COLO668 (cell line): ENCODE data around the gene ZNF138.
"Not testable (repeated sequence)": the region's sequence is repeated elsewhere in the genome, so short reads cannot be mapped to it uniquely, and the experiment has no call there.

Experiments used
- DNase-seq: peaks from one replicate; lab custom pipeline; 2025; ENCODE audit not compliant: unreplicated experiment; lab: John Stamatoyannopoulos, UW

The ZNF138 gene

GRCh38 chr7:64794171-64794844, at the start of gene ZNF138:
TSS of gene ZNF138 (plus strand) at chr7:64794428. CDS start at chr7:64794569, 141 bp downstream.
- DNase-seq = peak; percentile 96

GRCh38 chr7:64744680-64745079, 49.5 kb upstream of the ZNF138 start:
- no peak for DNase-seq

GRCh38 chr7:64747802-64748201, 46.4 kb upstream of the ZNF138 start:
- no peak for DNase-seq

- no peak for DNase-seq
Observed at GRCh38 chr7:64753032-64753431, 41.2 kb upstream of the ZNF138 start.

GRCh38 chr7:64755865-64756264, 38.4 kb upstream of the ZNF138 start:
- DNase-seq = no peak

- DNase-seq = no peak
Observed at GRCh38 chr7:64758151-64758550, 36.1 kb upstream of the ZNF138 start.

GRCh38 chr7:64768824-64769223, 25.4 kb upstream of the ZNF138 start:
- no peak for DNase-seq

- DNase-seq = no peak
Observed at GRCh38 chr7:64774204-64774842, 19.9 kb upstream of the ZNF138 start.

- no peak for DNase-seq
Observed at GRCh38 chr7:64775289-64775688, 18.9 kb upstream of the ZNF138 start.

- not testable (repeated sequence) for DNase-seq
Observed at GRCh38 chr7:64784842-64785241, 9.4 kb upstream of the ZNF138 start.

- no peak for DNase-seq
Observed at GRCh38 chr7:64787295-64787694, 6.9 kb upstream of the ZNF138 start.

GRCh38 chr7:64789241-64789640, 5.0 kb upstream of the ZNF138 start:
- DNase-seq = not testable (repeated sequence)

- DNase-seq = no peak
Observed at GRCh38 chr7:64793106-64793755, 997 bp upstream of the ZNF138 start.

GRCh38 chr7:64795176-64795575, 948 bp downstream of the ZNF138 start:
- DNase-seq = no peak

- DNase-seq = not testable (repeated sequence)
Observed at GRCh38 chr7:64799169-64799568, 4.9 kb downstream of the ZNF138 start.

GRCh38 chr7:64802699-64803098, 8.5 kb downstream of the ZNF138 start:
- DNase-seq = no peak

GRCh38 chr7:64807731-64808365, 13.6 kb downstream of the ZNF138 start:
- DNase-seq = no peak

- DNase-seq = no peak
Observed at GRCh38 chr7:64811767-64812166, 17.5 kb downstream of the ZNF138 start.

GRCh38 chr7:64830926-64831325, 36.7 kb downstream of the ZNF138 start:
- DNase-seq = no peak

- DNase-seq = no peak
Observed at GRCh38 chr7:64832136-64832535, 37.9 kb downstream of the ZNF138 start.

GRCh38 chr7:64834989-64835388, 40.8 kb downstream of the ZNF138 start:
- DNase-seq = no peak

- peak; percentile 4 for DNase-seq
Observed at GRCh38 chr7:64835856-64836255, 41.6 kb downstream of the ZNF138 start.
